GM19455 (cell line): Measurements from ENCODE around the gene DPF1.

Experiments
- ATAC-seq: cut with Tn5 transposase; IDR thresholded peaks from one replicate; pipeline ENCODE4 v1.9.1; 2021; ENCODE audit not compliant: unreplicated experiment

DPF1 gene

DNA sequence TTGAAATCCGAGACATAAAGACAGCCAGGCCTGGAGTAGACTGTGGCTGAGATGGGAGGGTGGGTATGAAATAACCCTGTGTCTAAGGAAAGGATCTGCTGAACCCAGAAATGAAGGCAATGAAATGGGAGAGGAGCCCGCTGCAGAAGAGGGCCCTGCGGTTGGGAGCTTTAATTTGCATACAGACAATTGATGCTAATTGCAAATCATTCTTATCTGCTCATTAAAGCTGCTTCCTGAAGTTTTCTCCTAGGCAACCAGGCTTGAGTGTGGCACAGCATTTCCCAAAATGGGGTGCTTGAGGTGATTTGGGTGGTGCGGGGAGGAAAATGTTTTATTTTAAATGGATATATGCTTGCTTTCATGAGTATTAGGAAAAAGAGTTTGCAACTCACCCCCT is 55.4 kb downstream of the DPF1 start:
- ATAC-seq: no peak

DNA sequence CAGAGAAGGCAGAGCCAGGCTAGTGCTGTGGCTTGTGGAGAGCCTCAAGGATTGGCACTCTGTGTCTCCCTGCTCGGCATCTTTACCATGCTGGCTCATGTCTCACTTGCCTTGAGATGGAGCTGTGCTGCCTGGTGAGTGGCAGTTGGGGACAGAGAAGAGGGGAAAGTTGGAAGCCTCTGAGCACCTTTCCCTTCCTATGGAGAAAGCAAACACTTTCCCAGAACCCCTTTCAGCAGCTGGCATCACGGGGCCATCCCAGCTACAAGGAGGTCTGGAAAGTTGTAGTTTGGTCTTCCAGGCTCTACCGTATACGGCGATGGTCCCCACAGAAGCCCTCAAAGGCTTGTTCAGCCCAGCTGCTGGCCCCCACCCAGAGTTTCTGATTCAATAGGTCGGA is 58.7 kb downstream of the DPF1 start:
- no peak for ATAC-seq

DNA sequence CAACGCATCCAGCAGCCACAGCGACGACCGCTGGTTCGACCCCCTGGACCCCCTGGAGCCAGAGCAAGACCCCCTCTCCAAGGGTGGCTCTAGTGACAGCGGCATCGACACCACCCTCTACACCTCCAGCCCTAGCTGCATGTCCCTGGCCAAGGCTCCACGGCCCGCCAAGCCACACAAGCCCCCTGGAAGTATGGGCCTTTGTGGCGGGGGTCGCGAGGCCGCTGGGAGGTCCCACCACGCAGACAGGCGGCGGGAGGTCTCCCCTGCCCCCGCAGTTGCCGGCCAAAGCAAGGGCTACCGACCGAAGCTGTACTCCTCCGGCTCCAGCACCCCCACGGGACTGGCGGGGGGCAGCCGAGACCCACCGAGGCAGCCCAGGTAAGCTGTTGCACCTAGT is 59.5 kb downstream of the DPF1 start:
- no peak for ATAC-seq

DNA sequence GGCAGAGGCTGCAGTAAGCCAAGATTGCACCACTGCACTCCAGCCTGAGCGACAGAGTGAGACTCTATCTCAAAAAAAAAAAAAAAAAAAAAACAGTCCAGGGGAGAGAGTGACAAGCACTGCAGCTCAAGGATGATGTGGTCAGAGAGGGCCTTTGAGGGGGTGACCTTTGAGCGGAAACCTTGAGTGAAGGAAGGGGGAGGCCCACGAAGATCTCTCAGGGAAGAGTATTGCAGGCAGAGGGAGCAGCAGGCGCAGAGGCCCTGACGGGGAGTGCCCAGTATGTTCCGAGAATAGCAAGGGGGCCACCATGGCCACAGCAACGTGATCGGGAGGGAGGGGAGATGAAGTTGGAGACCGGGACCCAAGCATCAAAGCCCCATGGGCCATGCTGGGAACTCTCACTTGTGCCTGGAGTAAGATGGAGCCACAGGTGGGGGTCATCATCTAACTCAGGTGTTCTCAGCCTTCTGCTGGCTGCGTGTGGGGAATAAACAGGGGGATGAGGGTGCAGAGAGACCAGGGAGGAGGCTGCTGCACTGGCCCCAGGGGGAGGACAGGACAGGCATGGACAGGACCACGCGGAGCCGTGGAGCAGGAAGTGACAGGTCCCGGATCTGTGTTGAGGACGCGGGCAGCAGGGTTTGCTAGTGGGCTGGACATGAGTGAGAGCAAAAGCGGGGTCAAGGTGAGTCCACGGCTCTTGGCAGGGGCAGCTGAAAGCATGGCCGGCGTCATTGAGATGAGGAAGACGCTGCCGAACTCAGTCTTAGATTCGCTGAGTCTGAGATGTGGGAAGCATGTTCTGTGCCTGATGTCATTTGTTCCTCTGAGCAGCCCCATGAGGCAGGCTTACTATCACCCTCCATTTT is 60.4 kb downstream of the DPF1 start:
- no peak for ATAC-seq

DNA sequence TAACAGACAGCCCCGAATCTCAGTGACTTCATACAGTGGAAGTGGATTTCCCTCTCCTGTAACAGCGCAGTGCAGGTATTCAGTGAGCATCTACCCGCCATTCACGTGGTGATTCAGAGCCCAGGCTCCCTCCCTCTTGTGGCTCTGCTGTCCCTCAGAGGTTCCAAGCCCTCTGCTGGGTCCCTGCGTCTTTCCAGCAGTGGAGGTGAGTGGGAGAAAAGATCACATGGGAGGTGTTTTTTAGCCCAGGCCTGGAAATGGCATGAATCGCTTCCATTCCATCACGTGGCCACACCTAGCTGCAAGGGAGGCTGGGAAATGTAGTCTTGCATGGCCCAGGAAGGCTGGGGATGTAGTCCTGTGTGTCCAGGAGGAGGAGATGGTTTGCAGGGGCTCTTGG is 61.4 kb downstream of the DPF1 start:
- no peak for ATAC-seq

DNA sequence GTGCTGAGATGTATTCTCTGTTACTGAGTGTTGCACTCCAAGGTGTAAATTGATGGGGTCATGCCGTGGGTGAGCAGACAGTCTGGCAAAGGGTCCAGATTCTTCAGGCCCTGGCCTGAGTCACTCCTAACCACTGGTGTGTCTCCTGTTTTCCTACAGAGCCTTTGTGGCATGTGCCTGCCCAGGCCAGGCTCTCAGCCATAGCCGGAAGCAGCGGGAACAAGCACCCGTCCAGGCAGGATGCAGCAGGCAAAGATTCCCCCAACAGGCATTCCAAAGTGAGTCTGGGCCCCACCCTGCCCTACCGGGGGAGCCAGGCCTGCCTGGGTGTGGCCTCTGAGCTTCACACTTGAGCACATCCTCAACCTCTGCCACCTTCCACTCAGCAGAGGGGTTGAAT is 61.9 kb downstream of the DPF1 start:
- ATAC-seq: no peak
